GM12865 (cell line): ENCODE data around the gene LGR4.
A peak's percentile ranks its signal among the peaks of the same experiment; 100 is the strongest.

Experiments
- DNase-seq: peaks from one replicate; pipeline ENCODE4 v3.0.0; 2010; ENCODE audit warnings: low read depth
- H3K4me3 ChIP-seq: 2 replicates; pipeline ENCODE4 v1.5.1; 2011; ENCODE audit warnings: mild to moderate bottlenecking, low read depth, low read length, control low read depth
- CTCF ChIP-seq: IDR thresholded peaks from 2 replicates; pipeline ENCODE4 v1.5.1; 2011; ENCODE audit warnings: low read length, control low read depth, low read depth, inconsistent platforms; ENCODE audit not compliant: insufficient read depth; ENCODE audit errors: missing control alignments

Gene LGR4

GRCh38 chr11:27513389-27513788 is 40.8 kb upstream of the LGR4 start:
- H3K4me3 ChIP-seq, result no peak overlapping the region
- TF ChIP-seq CTCF, result no peak
- no peak for DNase-seq

- TF ChIP-seq CTCF, result no peak
- DNase-seq, result no peak
- no peak overlapping the region for H3K4me3 ChIP-seq
Measured at GRCh38 chr11:27512238-27512637, 39.6 kb upstream of the LGR4 start.

GRCh38 chr11:27509908-27510307 is 37.3 kb upstream of the LGR4 start:
- no peak overlapping the region for H3K4me3 ChIP-seq
- DNase-seq, result no peak
- TF ChIP-seq CTCF, result no peak

- peak overlapping the region; percentile 84 for H3K4me3 ChIP-seq
- no peak for TF ChIP-seq CTCF
Measured at GRCh38 chr11:27507557-27508322, 35.1 kb upstream of the LGR4 start.

DNA sequence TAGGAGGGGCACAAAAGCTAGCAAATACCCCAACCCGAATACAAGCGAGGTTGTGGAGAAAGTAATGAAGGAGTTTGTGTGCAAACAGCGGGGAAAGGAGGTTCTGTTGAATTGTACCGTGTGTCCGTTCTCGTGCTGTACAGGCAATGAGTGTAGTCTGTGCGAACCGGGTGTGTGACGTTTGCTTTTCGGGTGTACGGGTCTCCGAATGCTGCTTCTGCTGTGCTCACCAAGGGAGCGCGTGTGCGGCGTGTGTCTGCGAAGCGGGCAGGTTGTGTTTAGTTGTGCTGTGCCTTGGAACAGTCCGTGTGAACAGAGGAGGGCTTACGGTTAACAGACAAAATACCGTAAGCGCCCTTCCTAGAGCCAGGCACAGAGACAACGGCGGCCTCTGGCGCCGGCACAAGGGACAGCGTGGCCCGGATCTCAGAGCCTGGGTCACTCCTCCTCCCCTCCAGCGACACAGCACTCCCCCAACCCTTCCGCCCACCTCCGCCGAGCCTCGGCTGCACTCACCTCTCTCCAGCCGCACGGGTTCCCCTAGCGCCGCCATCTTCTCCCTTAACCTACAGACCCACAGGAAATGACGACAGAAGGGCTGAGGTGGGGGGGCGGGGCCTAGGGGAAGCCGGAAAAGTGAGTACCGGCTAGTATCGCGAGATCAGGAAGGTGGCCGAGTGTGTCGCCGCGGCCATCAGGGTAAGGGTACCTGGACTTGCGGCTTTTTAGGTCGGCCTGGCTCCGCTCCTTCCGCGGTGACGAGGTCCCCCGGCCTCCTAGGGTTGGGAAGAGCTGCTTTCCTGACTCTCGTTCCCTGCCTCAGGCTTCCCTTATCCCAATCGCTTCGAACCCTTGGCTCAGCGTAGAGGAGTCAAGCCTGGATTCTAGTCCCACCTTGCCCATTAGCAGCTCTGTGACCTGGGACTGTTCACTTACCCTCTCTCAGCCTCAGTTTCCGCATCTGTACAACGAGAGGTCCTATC is 33.9 kb upstream of the LGR4 start, which contains the start of gene LIN7C:
LIN7C (minus strand) TSS at position 570 of the 983 bp plus-strand sequence; CDS start at position 553, 17 bp downstream.
- TF ChIP-seq CTCF, result no peak
- peak; percentile 97 for DNase-seq
- H3K4me3 ChIP-seq, result peak within 1 kb of the TSS; percentile 84

More at GRCh38 chr11:27507557-27508322, 35.1 kb upstream of the LGR4 start:
- no peak for DNase-seq

GRCh38 chr11:27505781-27506180 is 33.2 kb upstream of the LGR4 start:
- no peak for TF ChIP-seq CTCF
- H3K4me3 ChIP-seq, result peak overlapping the region; percentile 84
- no peak for DNase-seq
